HG03159 (cell line): Measurements from ENCODE around the gene CPNE5.

ENCODE experiments used
- ATAC-seq: cut with Tn5 transposase; IDR thresholded peaks from one replicate; pipeline ENCODE4 v1.9.1; 2021; ENCODE audit warnings: mild to moderate bottlenecking, moderate library complexity; ENCODE audit not compliant: unreplicated experiment

CPNE5 gene

GRCh38 chr6:36837022-36837339 lies 2.3 kb downstream of the CPNE5 start:
- ATAC-seq, result no peak

GRCh38 chr6:36836111-36837021 lies 2.9 kb downstream of the CPNE5 start:
- ATAC-seq, result no peak

GRCh38 chr6:36834576-36835341 lies 4.5 kb downstream of the CPNE5 start:
- no peak for ATAC-seq

GRCh38 chr6:36833182-36833789 lies 6.0 kb downstream of the CPNE5 start:
- ATAC-seq, result no peak

- ATAC-seq, result no peak
Measured at GRCh38 chr6:36832313-36832712, 6.9 kb downstream of the CPNE5 start.

GRCh38 chr6:36830577-36830976 lies 8.7 kb downstream of the CPNE5 start:
- ATAC-seq, result no peak

GRCh38 chr6:36829919-36830544 lies 9.2 kb downstream of the CPNE5 start:
- no peak for ATAC-seq

- no peak for ATAC-seq
Measured at GRCh38 chr6:36827261-36828079, 11.8 kb downstream of the CPNE5 start.

- no peak for ATAC-seq
Measured at GRCh38 chr6:36826520-36827227, 12.6 kb downstream of the CPNE5 start.

- ATAC-seq, result no peak
Measured at GRCh38 chr6:36825994-36826393, 13.2 kb downstream of the CPNE5 start.

- no peak for ATAC-seq
Measured at GRCh38 chr6:36825452-36825851, 13.8 kb downstream of the CPNE5 start.

- no peak for ATAC-seq
Measured at GRCh38 chr6:36824253-36824652, 15.0 kb downstream of the CPNE5 start.

- ATAC-seq, result no peak
Measured at GRCh38 chr6:36823421-36824096, 15.7 kb downstream of the CPNE5 start.

GRCh38 chr6:36822506-36823269 lies 16.6 kb downstream of the CPNE5 start:
- no peak for ATAC-seq

GRCh38 chr6:36821581-36822335 lies 17.5 kb downstream of the CPNE5 start:
- no peak for ATAC-seq

- no peak for ATAC-seq
Measured at GRCh38 chr6:36820700-36821580, 18.3 kb downstream of the CPNE5 start.

- ATAC-seq, result no peak
Measured at GRCh38 chr6:36818756-36819155, 20.5 kb downstream of the CPNE5 start.
